CD8-positive, alpha-beta memory T cell (primary cell): Measurements from ENCODE around the gene MRPL14. TPM values are rescaled to one million over a fixed set of nuclear protein-coding genes. Genes with fewer than 3 reads are reported as not detected.
A peak's percentile ranks its signal among the peaks of the same experiment; 100 is the strongest.

Experiments used
- CTCF ChIA-PET: fragments of 350-600 bp; sonication (Branson Sonifier 250); formaldehyde crosslinking; loops from one replicate; lab custom pipeline; 2021; ENCODE audit warnings: antibody characterized with exemption; lab: Charles Lee
- POLR2A ChIA-PET: fragments of 350-600 bp; sonication (Branson Sonifier 250); formaldehyde crosslinking; loops from one replicate; lab custom pipeline; 2021; ENCODE audit warnings: antibody characterized with exemption; lab: Charles Lee
- DNase-seq, 5 donors: peaks; one replicate each; pipeline versions ENCODE4 v3.0.0 to v3.0.0-alpha.2; 2020 to 2022; ENCODE audit warnings: mixed read lengths in 1 of 5
- H3K27ac ChIP-seq: one replicate; pipeline ENCODE4 v1.7.0; 2013; ENCODE audit warnings: low read depth, mild to moderate bottlenecking, low read length, moderate library complexity
- H3K27me3 ChIP-seq: 2 replicates; pipeline ENCODE4 v1.7.0; 2013; ENCODE audit warnings: low read length, mild to moderate bottlenecking; ENCODE audit not compliant: insufficient read depth, poor library complexity, severe bottlenecking
- H3K36me3 ChIP-seq: 2 replicates; pipeline ENCODE4 v1.7.0; 2013; ENCODE audit warnings: mild to moderate bottlenecking, low read length, moderate library complexity; ENCODE audit not compliant: insufficient read depth
- H3K4me1 ChIP-seq: 2 replicates; pipeline ENCODE4 v1.7.0; 2013; ENCODE audit warnings: mild to moderate bottlenecking, low read length, moderate library complexity; ENCODE audit not compliant: insufficient read depth
- H3K4me3 ChIP-seq: 2 replicates; pipeline ENCODE4 v1.7.0; 2013; ENCODE audit warnings: mild to moderate bottlenecking, low read length
- H3K9me3 ChIP-seq: 2 replicates; pipeline ENCODE4 v1.7.0; 2013; ENCODE audit warnings: mild to moderate bottlenecking, low read length
- H3K27ac Mint-ChIP-seq, 8 donors: one replicate each; pipeline ENCODE4 v1.8.0; 2020 to 2021; ENCODE audit warnings: mixed read lengths in 8 of 8, mild to moderate bottlenecking in 6 of 8, inconsistent platforms in 3 of 8, moderate library complexity in 3 of 8
- H3K27me3 Mint-ChIP-seq, 2 donors: one replicate each; pipeline ENCODE4 v1.8.0; 2020 to 2021; ENCODE audit warnings: mixed read lengths in 2 of 2, mild to moderate bottlenecking in 1 of 2, moderate library complexity in 1 of 2
- H3K36me3 Mint-ChIP-seq, 3 donors: one replicate each; pipeline ENCODE4 v1.8.0; 2020 to 2021; ENCODE audit warnings: mixed read lengths in 3 of 3, inconsistent platforms in 1 of 3, mild to moderate bottlenecking in 1 of 3
- H3K4me1 Mint-ChIP-seq, 3 donors: one replicate each; pipeline ENCODE4 v1.8.0; 2020 to 2021; ENCODE audit warnings: mixed read lengths in 3 of 3, inconsistent platforms in 1 of 3, mild to moderate bottlenecking in 1 of 3
- H3K4me3 Mint-ChIP-seq, 7 donors: one replicate each; pipeline ENCODE4 v1.8.0; 2020 to 2021; ENCODE audit warnings: mixed read lengths in 7 of 7, mild to moderate bottlenecking in 6 of 7, moderate library complexity in 4 of 7, inconsistent platforms in 2 of 7
- H3K9me3 Mint-ChIP-seq, 5 donors: one replicate each; pipeline ENCODE4 v1.8.0; 2020 to 2022; ENCODE audit warnings: mixed read lengths in 5 of 5, mild to moderate bottlenecking in 3 of 5, moderate library complexity in 2 of 5, inconsistent platforms in 1 of 5
- polyA plus RNA-seq: library from polyadenylated mRNA; unstranded; fragments of 300-500 nt; fragmentation: Illumina TruSeq; gene quantifications from one replicate; pipeline ENCODE4 v1.2.3, GENCODE V29; 2021
- total RNA-seq, 2 experiments: library from RNA; stranded (reverse); gene quantifications; one replicate each; pipeline ENCODE4 v1.2.3, GENCODE V29; 2021

The MRPL14 gene
- total and polyA plus RNA-seq, 3 experiments from 2014 or later: 48.5 to 108 (median 48.7) TPM

DNA sequence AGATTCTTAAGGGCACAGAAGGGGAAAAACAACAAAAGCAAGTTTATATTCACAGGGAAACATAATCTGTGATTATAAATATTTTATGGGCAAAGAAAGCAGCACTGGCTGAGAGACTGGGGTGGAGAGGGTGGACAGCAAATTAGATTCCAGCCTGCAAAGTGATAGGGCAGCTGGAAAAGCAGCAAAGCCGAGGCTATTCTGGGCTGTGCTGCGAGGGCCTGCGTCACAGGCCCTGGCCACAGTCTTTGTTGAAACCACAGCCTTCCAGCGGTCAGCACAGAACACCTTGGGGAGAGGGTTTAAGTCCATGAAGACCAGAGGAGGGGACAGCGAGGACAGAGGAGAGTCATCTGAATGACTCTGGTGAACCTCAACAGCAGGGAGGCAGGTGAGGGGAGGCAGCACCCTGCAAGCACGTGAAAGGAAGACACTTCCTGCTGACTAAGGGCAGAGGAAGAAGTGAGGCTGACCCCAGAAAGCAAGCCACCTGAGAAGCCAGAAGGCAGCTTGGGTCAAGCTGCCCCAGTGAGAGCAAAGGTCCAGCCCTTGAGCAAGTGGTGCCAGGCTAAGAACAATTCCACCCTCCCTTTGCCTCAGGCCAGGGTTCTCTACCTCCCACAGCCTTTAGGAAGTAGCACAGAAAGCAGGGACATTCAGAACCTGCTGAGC is 17.1 kb downstream of the MRPL14 start:
- Mint-ChIP-seq H3K27me3 (peaks cover 0 to 2% of the 10 kb centered on the region in 2 donors), H3K27ac (peak overlapping the region in 4 of 8 donors; percentile 38 to 76 (median 60)), H3K36me3 (peaks cover 0 to 83% (median 10%) of the 10 kb centered on the region in 3 donors), H3K9me3 (no peaks in the 10 kb centered on the region), H3K4me1 (peaks cover 15 to 18% (median 15%) of the 10 kb centered on the region in 3 donors), H3K4me3 (no peak overlapping the region)
- Histone ChIP-seq H3K27ac (no peak overlapping the region), H3K4me1 (no peaks in the 10 kb centered on the region), H3K4me3 (no peak overlapping the region), H3K36me3 (peaks cover 41% of the 10 kb centered on the region), H3K27me3 (no peaks in the 10 kb centered on the region), H3K9me3 (no peaks in the 10 kb centered on the region)
- ChIA-PET CTCF (interaction anchor here (1.1 to 1.5 kb wide), 3 partner anchors 10 to 41 kb away, joined by 3 to 6 read pairs (median 3); no protein-coding TSS in a partner anchor), POLR2A (interaction anchor here (0.6 kb wide), 1 partner anchor 29 kb away, joined by 5 read pairs; no protein-coding TSS in a partner anchor)
- DNase-seq: no peak

DNA sequence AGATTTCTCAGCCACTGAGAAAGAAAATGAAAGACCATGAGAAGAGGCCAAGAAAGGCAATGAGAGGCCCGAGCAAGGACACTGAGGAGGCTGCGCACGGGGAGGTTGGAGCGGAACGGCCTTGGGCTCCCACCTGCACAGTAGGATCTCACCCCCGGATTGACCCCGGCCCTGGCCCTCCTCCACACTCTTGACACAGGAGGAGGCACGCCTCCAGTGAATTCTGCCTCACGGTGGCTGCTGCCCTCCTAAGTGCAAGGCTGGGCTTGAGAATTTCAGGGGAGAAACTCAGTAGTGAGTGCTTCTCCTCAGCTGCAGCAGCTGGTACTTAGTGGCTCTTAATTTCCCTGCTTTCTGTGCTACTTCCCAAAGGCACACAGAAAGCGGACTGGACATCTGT is 18.0 kb downstream of the MRPL14 start:
- DNase-seq: no peak
- no peaks in the 10 kb centered on the region for H3K9me3 Mint-ChIP-seq
- H3K27ac Mint-ChIP-seq: no peak overlapping the region
- H3K4me1 Mint-ChIP-seq: peaks cover 14 to 23% (median 14%) of the 10 kb centered on the region in 3 donors
- CTCF ChIA-PET: interaction anchor here (1.3 to 1.5 kb wide), 2 partner anchors 9 to 12 kb away, joined by 3 to 6 read pairs; no protein-coding TSS in a partner anchor
- peaks cover 0 to 2% of the 10 kb centered on the region in 2 donors for H3K27me3 Mint-ChIP-seq
- H3K9me3 ChIP-seq: no peaks in the 10 kb centered on the region
- no peaks in the 10 kb centered on the region for H3K27me3 ChIP-seq
- H3K36me3 Mint-ChIP-seq: peaks cover 0 to 86% (median 10%) of the 10 kb centered on the region in 3 donors
- no peak overlapping the region for H3K27ac ChIP-seq
- POLR2A ChIA-PET: no interaction called here
- peaks cover 49% of the 10 kb centered on the region for H3K36me3 ChIP-seq
- no peaks in the 10 kb centered on the region for H3K4me1 ChIP-seq
- no peak overlapping the region for H3K4me3 Mint-ChIP-seq
- H3K4me3 ChIP-seq: no peak overlapping the region

DNA sequence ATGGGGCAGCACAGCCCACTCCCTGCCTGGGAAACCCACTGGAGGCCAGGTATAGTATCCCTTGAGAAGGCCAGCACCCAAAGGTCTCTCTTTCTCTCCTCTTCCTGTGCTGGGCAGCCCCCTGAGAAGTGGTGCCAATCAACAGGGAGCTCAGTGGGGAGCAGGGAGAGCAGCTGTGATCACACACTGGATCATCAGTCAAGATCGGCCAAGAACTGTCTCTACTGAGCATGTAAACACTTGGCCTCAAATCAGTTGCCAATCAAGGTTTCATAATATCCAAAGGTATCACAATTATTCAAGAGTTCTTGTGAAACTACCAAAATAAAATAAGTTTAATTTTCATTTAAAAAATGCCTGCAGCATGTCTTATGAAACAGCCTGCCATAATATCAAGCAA is 18.8 kb downstream of the MRPL14 start:
- no peak for DNase-seq
- Histone ChIP-seq H3K27ac (no peak overlapping the region), H3K4me1 (no peaks in the 10 kb centered on the region), H3K4me3 (no peak overlapping the region), H3K36me3 (peaks cover 49% of the 10 kb centered on the region), H3K27me3 (no peaks in the 10 kb centered on the region), H3K9me3 (no peaks in the 10 kb centered on the region)
- H3K27me3 Mint-ChIP-seq: peaks cover 0 to 2% of the 10 kb centered on the region in 2 donors
- ChIA-PET POLR2A (no interaction called here), CTCF (interaction anchor here (1.3 kb wide), 1 partner anchor 9 kb away, joined by 3 read pairs; no protein-coding TSS in a partner anchor)
- H3K4me3 Mint-ChIP-seq: no peak overlapping the region
- peak overlapping the region in 1 of 8 donors; percentile 31 for H3K27ac Mint-ChIP-seq
- peaks cover 14 to 23% (median 14%) of the 10 kb centered on the region in 3 donors for H3K4me1 Mint-ChIP-seq
- H3K36me3 Mint-ChIP-seq: peaks cover 0 to 86% (median 10%) of the 10 kb centered on the region in 3 donors
- H3K9me3 Mint-ChIP-seq: no peaks in the 10 kb centered on the region

DNA sequence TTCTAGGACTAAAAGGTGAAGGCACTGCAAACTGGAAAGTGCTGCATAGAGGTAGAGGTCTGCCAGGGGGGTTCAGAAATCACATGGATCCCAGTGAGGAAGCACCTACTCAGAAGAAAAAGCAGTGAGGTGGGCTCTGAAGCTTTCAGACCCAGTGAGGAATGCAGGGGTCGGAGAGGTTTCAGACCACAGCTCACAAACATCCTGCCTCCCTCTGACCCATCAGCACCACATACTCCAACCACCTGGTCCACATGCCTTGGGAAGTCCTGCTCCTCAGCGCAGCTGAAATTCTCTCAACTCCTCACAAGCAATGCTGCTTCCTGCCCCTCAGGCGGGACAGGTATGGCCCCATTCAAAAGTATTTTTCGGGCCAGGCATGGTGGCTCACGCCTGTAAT is 20.2 kb downstream of the MRPL14 start:
- Mint-ChIP-seq H3K27ac (peak overlapping the region in 2 of 8 donors; percentile 29 to 47), H3K9me3 (no peaks in the 10 kb centered on the region), H3K36me3 (peaks cover 0 to 82% (median 11%) of the 10 kb centered on the region in 3 donors), H3K27me3 (peaks cover 0 to 2% of the 10 kb centered on the region in 2 donors), H3K4me3 (no peak overlapping the region), H3K4me1 (peaks cover 18 to 33% (median 23%) of the 10 kb centered on the region in 3 donors)
- H3K4me1 ChIP-seq: no peaks in the 10 kb centered on the region
- no peaks in the 10 kb centered on the region for H3K27me3 ChIP-seq
- no peaks in the 10 kb centered on the region for H3K9me3 ChIP-seq
- H3K36me3 ChIP-seq: peaks cover 39% of the 10 kb centered on the region
- no peak overlapping the region for H3K4me3 ChIP-seq
- no peak overlapping the region for H3K27ac ChIP-seq
- CTCF ChIA-PET: no interaction called here
- POLR2A ChIA-PET: no interaction called here
- no peak for DNase-seq

DNA sequence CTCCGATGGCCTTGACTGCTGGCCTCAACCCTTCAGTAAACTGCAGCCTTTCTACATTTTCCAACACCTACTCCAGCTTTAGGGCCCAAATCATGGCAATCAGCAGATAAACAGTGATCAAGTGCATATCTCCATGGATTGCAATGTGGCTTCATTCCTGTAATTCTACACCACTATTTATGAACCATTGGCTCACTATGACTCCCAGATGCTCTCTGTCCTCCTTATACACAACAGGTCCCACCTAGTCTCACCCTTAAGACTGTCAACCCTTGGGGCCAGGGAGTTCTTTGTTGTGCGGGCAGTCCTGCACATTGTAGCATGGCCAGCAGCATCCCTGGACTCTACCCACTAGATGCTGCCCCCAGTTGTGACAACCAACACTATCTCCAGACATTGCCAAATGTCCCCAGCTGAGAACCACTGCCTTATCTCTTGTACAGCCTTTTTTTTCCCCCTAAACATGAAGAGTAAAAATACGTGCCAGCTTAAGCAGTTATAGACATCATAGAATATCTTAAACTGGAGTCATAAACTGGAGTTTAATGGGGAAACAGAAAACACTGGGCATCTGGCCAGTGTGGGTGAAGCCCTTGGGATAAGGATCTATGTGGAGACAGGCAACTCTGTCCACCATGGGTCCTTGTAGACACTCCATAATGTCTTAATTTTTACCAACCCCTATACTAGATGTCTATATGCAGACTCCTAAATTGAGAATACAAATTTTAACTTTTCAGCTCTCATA is 21.1 kb downstream of the MRPL14 start:
- Mint-ChIP-seq H3K27ac (peak overlapping the region in 5 of 8 donors; percentile 48 to 88 (median 69)), H3K4me3 (no peak overlapping the region), H3K36me3 (peaks cover 0 to 75% (median 3%) of the 10 kb centered on the region in 3 donors), H3K9me3 (no peaks in the 10 kb centered on the region), H3K4me1 (peaks cover 17 to 33% (median 24%) of the 10 kb centered on the region in 3 donors), H3K27me3 (peaks cover 0 to 3% of the 10 kb centered on the region in 2 donors)
- Histone ChIP-seq H3K27me3 (no peaks in the 10 kb centered on the region), H3K4me3 (no peak overlapping the region), H3K9me3 (no peaks in the 10 kb centered on the region), H3K27ac (no peak overlapping the region), H3K36me3 (peaks cover 31% of the 10 kb centered on the region), H3K4me1 (no peaks in the 10 kb centered on the region)
- ChIA-PET POLR2A (no interaction called here), CTCF (no interaction called here)
- DNase-seq: no peak

DNA sequence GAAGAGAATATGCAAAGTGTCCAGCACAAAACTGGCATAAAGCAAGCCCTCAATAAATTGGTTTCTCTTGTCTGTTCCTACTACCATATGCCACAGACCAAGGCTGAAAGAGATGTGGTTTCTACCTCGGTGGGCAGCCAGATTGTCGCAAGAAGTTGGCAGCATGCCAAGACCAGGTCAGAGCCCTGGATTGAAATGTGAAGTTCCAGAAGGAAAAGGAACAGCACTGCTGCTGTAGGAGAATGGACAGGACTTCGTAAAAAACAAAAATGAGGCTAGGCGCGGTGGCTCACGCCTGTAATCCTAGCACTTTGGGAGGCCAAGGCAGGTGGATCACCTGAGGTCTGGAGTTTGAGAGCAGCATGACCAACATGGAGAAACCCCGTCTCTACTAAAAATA is 22.1 kb downstream of the MRPL14 start:
- Histone ChIP-seq H3K9me3 (no peaks in the 10 kb centered on the region), H3K4me3 (no peak overlapping the region), H3K4me1 (no peaks in the 10 kb centered on the region), H3K36me3 (peaks cover 25% of the 10 kb centered on the region), H3K27ac (no peak overlapping the region), H3K27me3 (no peaks in the 10 kb centered on the region)
- Mint-ChIP-seq H3K9me3 (no peaks in the 10 kb centered on the region), H3K27ac (peak overlapping the region in 1 of 8 donors; percentile 46), H3K27me3 (peaks cover 0 to 2% of the 10 kb centered on the region in 2 donors), H3K4me3 (no peak overlapping the region), H3K36me3 (peaks cover 0 to 69% (median 2%) of the 10 kb centered on the region in 3 donors), H3K4me1 (peaks cover 17 to 33% (median 24%) of the 10 kb centered on the region in 3 donors)
- POLR2A ChIA-PET: no interaction called here
- no peak for DNase-seq
- CTCF ChIA-PET: no interaction called here

DNA sequence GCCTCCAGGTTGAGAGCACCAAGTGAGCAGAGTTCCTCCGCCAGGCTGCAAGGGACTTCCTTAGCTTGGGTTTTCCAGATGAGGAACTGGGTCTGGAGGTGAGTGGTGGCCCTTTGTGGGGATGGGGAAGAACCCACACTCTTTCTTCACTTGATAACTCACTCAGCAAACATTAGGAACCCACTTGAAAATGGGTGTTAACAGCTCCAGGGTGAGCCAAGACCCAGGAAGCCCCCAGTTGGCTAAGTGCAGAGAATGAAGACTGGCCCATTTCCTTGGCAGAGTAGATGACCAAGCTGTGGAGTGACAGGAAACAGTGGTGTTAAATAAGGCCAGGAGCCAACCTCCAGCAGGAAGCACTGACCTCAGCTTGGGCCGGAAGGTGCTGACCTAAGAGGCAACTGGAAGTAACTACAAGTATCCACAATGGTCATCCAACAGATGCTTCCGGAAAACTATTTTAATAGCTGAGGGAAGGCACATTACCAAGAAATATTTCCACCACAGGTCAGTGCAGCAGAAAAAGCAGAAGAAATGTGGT is 22.7 kb downstream of the MRPL14 start:
- no peaks in the 10 kb centered on the region for H3K4me1 ChIP-seq
- CTCF ChIA-PET: no interaction called here
- Mint-ChIP-seq H3K27ac (peak overlapping the region in 2 of 8 donors; percentile 38 to 40), H3K27me3 (peaks cover 0 to 1% of the 10 kb centered on the region in 2 donors), H3K4me3 (no peak overlapping the region), H3K9me3 (no peaks in the 10 kb centered on the region), H3K4me1 (peaks cover 16 to 33% (median 24%) of the 10 kb centered on the region in 3 donors), H3K36me3 (peaks cover 0 to 66% (median 2%) of the 10 kb centered on the region in 3 donors)
- no peak overlapping the region for H3K4me3 ChIP-seq
- POLR2A ChIA-PET: no interaction called here
- peaks cover 25% of the 10 kb centered on the region for H3K36me3 ChIP-seq
- H3K27ac ChIP-seq: no peak overlapping the region
- DNase-seq: no peak
- H3K27me3 ChIP-seq: no peaks in the 10 kb centered on the region
- H3K9me3 ChIP-seq: no peaks in the 10 kb centered on the region
